CD4-positive, alpha-beta T cell treated with Interferon alpha-2 for 1 hour (primary cell): ENCODE measurements around the gene SKAP1.

Source experiments
- DNase-seq, 2 donors: peaks; one replicate each; pipeline ENCODE4 v3.0.0-alpha.2; 2020 to 2022

The SKAP1 gene

GRCh38 chr17:48162946-48163506 is 267.0 kb downstream of the SKAP1 start:
- no peak for DNase-seq

DNA sequence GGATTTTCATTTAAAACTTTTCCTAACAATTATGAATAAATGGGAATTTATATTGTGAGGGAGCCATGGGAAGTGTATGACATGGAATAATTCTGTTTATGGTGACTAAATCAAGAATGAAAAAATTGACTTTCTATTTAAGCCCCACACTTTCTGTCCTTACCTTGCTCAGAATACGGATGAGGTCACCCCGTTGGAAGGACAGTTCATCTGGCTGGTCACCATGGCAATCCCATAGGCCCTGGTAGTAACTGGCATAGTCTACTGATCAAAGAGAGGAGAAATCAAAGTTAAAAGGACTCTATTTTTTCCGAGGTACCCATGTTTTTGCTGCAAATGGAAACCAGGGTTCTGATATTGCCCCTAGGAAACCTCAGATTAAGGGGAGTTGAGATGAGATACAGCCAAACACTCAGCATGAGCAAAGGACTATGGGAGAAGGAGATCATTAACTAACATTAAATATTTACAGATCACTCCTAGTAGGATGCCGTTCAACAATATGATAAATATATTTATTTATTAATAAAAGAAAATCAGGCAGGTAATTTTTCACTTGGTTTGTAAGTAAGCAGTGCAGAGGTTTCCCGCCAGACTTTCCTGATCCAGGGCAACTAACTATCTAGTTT is 267.6 kb downstream of the SKAP1 start:
- DNase-seq = no peak

GRCh38 chr17:48161127-48161905 is 268.7 kb downstream of the SKAP1 start:
- no peak for DNase-seq

DNA sequence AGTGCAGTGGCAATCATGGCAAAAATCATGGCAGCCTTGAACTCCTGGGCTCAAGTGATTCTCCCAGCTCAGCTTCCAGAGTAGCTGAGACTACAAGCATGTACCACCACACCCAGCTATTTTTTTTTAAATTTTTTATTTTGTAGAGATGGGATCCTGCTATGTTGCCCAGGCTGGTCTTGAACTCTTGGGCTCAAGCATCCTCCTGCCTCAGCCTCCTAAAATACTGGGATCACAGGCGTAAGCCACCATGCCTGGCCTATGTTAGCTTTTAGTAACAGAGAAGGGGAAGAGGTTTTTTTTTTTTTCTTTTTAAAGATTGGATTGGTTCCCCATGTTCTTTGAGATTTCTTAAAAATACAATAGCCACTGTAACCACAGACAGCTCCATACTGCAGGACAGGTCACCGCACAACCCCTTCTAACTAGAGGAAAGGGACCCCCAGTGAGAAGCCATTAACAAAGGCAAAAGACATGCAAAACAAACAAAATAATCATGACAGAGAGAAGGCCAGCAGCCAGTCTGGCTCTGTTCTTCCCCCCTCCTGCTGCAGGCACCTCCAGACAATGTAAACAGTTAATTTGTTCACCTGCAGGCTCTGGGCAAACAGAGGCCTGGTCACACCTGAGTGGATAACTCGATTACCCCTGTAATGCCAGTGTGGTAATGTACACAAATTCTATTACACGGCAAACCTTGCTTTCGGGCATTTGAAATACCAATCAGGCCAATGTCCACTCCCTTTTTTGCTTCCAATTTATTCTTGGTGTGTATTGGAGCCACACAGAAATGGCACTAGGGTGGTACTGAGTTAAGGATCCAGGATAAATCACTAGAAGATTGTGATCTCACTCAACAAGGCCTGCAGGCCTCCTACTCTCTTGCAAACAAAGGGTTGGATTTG is 269.6 kb downstream of the SKAP1 start:
- no peak for DNase-seq

DNA sequence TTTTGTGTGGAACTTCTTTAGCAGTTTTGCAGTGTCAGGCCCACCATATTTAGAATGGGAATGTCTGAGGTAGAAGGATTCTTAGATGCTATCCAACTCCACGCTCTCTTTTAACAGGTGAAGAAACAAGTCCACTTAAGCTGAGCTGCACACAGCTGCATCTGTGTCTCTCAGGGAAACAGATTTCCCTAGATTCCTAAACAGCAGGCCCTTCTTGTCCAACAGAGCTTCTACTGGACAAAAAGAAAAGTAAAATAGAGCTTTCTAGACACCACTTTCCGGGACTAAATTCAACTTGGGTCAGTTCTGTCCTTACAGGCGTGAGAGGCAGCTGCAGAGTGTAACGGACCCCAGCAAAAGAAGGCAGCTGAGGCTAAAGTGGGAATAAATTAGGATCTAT is 270.8 kb downstream of the SKAP1 start:
- no peak for DNase-seq

DNA sequence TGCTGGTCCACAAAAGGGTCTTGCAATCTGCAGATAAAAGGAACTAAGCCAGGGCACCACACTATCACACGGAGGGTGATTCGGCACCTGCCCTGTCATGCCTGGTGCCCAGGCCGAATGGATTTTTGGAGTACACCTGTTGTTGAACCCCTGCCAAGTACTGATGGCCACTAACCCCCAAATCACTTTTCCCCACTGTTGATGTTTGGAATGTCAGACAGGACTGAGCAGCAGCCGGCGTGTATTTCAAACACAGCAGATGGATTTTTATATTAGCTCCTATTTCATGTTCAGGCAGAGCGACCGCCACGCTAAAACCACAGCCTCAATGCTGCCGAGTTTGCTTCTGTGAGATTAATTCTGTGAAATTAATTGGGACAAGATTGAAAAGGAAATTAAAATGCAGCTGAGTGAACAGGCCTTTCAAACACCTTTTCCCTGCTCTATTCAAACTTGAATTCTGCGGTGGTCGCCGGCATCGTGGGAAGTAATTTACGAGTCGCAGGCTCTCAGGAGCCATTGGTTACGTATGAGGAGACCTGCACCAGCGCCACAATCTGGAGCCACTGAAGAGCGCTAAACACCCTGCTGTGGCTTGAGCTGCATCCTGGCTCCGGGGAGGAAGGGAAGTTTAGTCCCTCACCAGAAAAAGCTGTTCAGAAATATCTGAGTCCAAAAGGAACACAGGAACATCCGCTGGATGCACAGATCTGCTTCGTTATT is 274.0 kb downstream of the SKAP1 start:
- DNase-seq = no peak

DNA sequence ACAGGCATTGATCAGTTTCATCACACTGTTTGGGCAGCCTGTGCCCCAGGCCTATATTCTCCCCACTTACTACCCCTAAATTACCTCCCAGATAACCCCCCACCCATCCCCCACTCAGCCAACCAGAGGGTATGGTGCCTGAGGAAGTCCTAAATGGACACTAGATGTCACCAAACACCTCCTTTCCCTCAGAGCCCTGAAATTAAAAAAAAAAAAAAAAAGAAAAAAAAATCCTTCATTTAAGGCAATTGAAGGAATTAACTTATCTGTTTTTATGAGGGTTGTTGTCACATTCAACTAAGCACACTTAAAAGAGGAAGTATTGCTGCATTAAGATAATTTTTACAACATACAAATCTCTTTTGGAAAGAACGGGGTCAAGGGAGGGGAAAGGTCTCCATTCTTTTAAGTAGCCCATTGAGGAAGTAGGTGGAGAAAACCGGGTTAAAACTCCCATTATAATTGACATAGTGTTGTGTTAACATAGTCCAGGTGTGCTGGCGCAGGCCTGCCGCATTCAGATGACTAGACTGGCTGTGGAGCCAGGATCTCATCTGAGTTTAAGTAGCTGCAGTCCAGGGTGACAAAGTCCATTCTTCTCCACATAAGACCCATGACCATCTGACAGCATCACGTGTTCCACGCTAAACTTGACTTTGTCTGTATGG is 276.2 kb downstream of the SKAP1 start:
- peak in 1 of 2 donors; percentile 7 for DNase-seq

- no peak for DNase-seq
Observed at GRCh38 chr17:48152289-48152688, 277.7 kb downstream of the SKAP1 start.

DNA sequence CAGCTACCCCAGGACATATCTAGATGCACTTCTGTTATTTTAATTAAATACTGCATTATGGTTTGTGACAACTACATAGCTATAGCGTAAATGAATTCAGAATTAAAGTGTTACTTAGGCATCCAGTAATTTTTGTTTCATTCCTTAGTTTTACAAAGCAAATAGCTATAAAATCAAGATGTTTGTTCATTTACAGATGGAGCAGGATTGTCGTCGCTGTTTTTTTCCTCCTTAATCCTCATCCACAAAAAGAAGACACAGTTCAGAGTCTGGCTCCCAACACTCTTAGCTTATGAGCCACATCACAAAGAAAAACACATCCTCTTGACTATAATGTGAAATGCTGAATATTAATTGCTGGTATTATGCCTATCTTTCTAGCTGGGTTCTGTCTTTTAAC is 278.8 kb downstream of the SKAP1 start:
- DNase-seq = no peak

DNA sequence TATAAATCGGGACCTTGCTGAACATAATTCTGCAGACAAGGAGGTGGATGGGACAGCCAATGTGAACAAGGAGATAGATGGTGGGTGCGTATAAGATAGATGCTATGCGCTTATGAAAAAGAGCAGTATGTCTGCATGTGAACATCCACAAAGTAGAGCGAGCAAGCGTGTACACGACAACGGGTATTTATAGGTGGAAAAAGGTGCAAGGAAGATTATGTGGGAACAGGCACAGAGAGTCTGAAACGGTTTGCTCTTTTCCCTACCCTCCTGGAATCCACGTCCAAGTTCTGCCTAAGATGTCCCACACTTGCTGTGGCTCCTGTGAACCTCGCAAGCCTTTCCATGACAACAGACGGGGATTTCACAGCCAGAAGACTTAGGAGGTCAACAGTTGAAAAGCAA is 279.4 kb downstream of the SKAP1 start:
- DNase-seq = no peak

GRCh38 chr17:48149787-48150463 is 280.1 kb downstream of the SKAP1 start:
- no peak for DNase-seq

DNA sequence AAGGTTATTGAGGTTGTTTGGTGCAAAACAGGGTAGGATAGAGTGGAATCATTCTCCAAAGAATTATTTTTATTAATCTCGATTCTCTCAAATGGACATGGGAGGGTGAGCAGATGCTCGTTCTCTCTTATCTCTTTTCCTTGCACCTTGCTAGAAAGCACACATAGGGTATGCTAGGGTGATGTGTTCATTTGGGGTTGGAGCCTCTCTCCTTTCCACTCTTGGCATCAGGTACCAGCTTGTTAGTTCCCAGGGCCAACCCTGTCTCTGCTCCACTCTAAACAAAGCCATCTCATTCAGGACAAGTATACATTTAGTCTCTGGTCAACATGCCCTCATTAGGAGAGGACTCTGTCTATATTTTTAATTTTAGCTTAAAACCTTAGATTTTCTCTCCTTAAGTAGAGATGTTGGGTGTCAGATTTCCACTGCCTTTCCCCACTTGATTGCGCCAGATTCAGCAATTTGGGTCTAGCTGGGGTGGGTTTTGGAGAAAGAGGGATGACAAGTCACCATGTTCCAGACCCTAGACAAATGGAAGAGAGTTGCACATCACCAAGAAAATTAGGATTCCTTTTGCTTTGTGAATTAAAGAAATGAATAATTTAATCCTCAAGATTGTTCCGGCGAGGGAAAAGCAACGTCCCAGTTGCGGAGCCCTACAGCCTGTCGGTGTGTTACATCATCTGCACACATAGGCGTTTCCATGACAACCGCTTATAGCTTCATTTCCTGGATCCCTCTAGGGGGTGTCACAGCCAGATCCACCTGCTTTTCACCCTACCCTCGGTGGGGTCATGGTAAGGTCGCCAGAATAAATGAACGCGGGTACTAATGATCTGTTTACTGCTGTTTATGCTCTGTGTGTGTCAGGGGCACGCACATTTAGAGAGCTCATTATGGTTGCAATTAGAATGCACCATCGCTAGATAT is 280.9 kb downstream of the SKAP1 start:
- DNase-seq = no peak

DNA sequence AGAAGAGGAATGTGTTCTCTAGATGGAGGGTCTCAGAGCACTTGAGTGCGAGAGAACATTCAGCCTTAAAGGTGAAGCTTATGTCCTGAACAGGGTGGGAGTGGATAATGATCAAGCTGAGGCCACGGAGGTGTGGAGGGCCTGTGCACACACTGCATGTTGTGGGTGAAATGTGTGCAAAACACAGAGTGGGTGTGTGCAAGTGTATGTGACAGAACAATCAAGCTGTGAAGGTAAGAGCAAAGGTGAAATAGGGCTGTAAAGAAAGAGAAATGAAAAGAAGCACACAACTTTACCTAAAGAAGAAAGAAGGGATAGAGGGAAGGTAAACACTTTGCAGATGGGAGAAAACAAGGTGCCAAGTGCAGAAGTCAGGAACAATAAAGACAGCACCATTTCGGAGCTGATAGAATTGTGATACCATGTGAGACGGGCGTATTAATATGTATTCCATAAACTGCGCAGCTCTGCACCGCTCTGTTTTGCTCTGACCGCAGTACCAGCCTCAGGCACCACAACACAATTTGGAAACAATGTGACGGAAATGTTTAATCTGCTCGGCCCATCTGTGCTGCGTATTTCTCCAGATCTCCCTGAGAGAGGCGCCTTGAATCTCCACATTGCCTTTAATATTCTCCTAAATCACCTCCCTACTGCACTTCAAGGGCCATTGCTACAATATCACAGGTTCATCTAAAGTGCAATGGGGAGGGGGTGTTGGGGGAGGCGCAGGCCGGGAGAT is 281.8 kb downstream of the SKAP1 start:
- DNase-seq = no peak

DNA sequence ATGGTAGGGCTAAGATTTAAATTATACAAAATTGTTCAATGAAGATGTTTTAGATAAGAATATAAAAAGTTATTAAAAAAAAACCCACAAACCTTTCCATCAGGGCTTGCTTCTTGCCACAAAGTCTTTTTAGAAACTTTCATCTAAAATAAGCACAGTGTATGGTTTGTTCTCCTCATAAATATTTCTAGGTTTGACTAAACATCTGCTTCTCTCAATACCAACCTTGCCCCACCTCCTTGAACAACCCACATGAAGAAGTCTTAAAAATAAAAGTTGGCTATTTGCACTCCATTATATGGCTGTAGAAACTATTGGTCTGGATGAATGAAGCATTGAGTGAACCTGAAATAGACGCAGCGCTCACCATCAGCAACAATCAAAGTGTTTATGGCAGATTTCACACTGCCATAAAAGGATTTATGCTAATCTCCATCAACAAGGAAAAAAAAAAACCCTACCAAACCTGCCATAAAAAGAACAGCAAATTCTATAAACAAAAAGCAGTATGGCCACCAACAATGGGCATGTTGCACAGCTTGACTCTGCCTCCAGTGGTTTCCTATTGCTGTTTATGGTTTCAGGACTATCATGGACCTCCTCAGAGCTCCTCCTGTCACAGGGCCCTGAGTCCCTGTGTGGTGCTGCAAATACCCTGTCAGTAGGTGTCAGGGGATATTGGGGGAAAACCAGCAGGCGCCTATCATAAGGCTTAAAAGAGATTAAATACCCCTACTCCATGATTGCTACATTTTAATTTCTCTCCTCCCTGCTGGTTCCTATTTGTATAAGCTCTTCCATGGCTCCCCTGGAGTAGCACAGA is 284.8 kb downstream of the SKAP1 start:
- DNase-seq = no peak

DNA sequence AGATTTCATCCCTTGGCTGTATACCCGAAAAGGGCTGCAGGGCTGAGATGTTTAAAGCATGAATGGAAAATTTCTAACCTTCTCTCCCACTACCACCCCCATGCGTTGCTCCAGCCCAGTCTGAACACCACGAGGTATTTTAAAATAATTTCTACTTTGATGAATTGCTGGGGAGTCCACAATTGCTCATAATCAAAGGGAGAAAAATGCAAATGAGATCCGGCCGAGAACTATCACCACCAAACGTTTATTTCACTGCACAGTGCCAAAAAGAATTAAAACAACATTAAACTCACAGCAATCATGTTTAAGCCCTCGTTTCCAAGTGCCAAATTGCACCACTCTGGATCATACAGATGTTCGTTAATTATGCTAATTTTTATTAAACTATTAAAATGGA is 285.8 kb downstream of the SKAP1 start:
- DNase-seq = no peak

- DNase-seq = no peak
Observed at GRCh38 chr17:48143629-48144028, 286.4 kb downstream of the SKAP1 start.

GRCh38 chr17:48139944-48140343 is 290.1 kb downstream of the SKAP1 start:
- DNase-seq = no peak

- no peak for DNase-seq
Observed at GRCh38 chr17:48137656-48138055, 292.4 kb downstream of the SKAP1 start.
